HEK293T (cell line): Measurements from ENCODE around the gene FLNB.

ENCODE experiments used
- CTCF ChIA-PET: fragments of 350-600 bp; formaldehyde crosslinking; extraction: SDS; loops from one replicate; lab custom pipeline; 2021; ENCODE audit warnings: antibody characterized with exemption, inconsistent platforms; lab: Yijun Ruan, JAX
- POLR2A ChIA-PET: fragments of 350-600 bp; formaldehyde crosslinking; extraction: SDS; loops from one replicate; lab custom pipeline; 2020; ENCODE audit warnings: antibody characterized with exemption, inconsistent platforms; lab: Yijun Ruan, JAX
- DNase-seq: peaks from one replicate; pipeline ENCODE4 v3.0.0; 2012; ENCODE audit warnings: mixed read lengths; ENCODE audit errors: extremely low spot score
- ARNT ChIP-seq: fragments of 450-650 bp; IDR thresholded peaks from 2 replicates; pipeline ENCODE4 v1.6.1; 2017; ENCODE audit warnings: mild to moderate bottlenecking
- BHLHE40 ChIP-seq: fragments of 450-650 bp; IDR thresholded peaks from 2 replicates; pipeline ENCODE4 v1.6.1; 2016; ENCODE audit warnings: mild to moderate bottlenecking, moderate library complexity, borderline replicate concordance
- CTBP1 ChIP-seq: fragments of 450-650 bp; IDR thresholded peaks from 2 replicates; pipeline ENCODE4 v1.6.1; 2016; ENCODE audit warnings: borderline replicate concordance
- ELF4 ChIP-seq: fragments of 450-650 bp; IDR thresholded peaks from 2 replicates; pipeline ENCODE4 v1.6.1; 2017; ENCODE audit warnings: antibody characterized with exemption
- FOXA1 ChIP-seq: fragments of 450-650 bp; IDR thresholded peaks from 2 replicates; pipeline ENCODE4 v1.6.1; 2016; ENCODE audit warnings: mild to moderate bottlenecking
- FOXK2 ChIP-seq: fragments of 450-650 bp; IDR thresholded peaks from 2 replicates; pipeline ENCODE4 v1.6.1; 2016; ENCODE audit warnings: mild to moderate bottlenecking
- FOXM1 ChIP-seq: fragments of 450-650 bp; IDR thresholded peaks from 2 replicates; pipeline ENCODE4 v1.6.1; 2017; ENCODE audit warnings: mild to moderate bottlenecking, borderline replicate concordance
- HDGF ChIP-seq: fragments of 450-650 bp; IDR thresholded peaks from 2 replicates; pipeline ENCODE4 v1.6.1; 2017; ENCODE audit warnings: antibody characterized with exemption, borderline replicate concordance
- L3MBTL2 ChIP-seq: fragments of 450-650 bp; conservative IDR thresholded peaks from 2 replicates; pipeline ENCODE4 v1.6.1; 2016; ENCODE audit warnings: mild to moderate bottlenecking
- LEF1 ChIP-seq: fragments of 450-650 bp; IDR thresholded peaks from 2 replicates; pipeline ENCODE4 v1.6.1; 2017; ENCODE audit warnings: mild to moderate bottlenecking, borderline replicate concordance
- NFRKB ChIP-seq: fragments of 450-650 bp; IDR thresholded peaks from 2 replicates; pipeline ENCODE4 v1.6.1; 2016; ENCODE audit warnings: mild to moderate bottlenecking, moderate library complexity
- PKNOX1 ChIP-seq: fragments of 450-650 bp; IDR thresholded peaks from 2 replicates; pipeline ENCODE4 v1.6.1; 2016
- SP1 ChIP-seq: fragments of 450-650 bp; IDR thresholded peaks from 2 replicates; pipeline ENCODE4 v1.6.1; 2017
- SUZ12 ChIP-seq: fragments of 450-650 bp; IDR thresholded peaks from 2 replicates; pipeline ENCODE4 v1.6.1; 2016; ENCODE audit warnings: mild to moderate bottlenecking
- TARDBP ChIP-seq: fragments of 450-650 bp; IDR thresholded peaks from 2 replicates; pipeline ENCODE4 v1.6.1; 2016
- ZNF384 ChIP-seq: fragments of 450-650 bp; IDR thresholded peaks from 2 replicates; pipeline ENCODE4 v1.6.1; 2016

The FLNB gene

GRCh38 chr3:58003093-58003492 is 5.1 kb upstream of the FLNB start:
- ChIA-PET CTCF (no interaction called here), POLR2A (no interaction called here)
- DNase-seq = no peak
- no peak for TF ChIP-seq BHLHE40
- no peak for TF ChIP-seq ARNT
- no peak for TF ChIP-seq ELF4
- TF ChIP-seq HDGF = no peak
- no peak for TF ChIP-seq LEF1
- TF ChIP-seq FOXK2 = no peak
- no peak for TF ChIP-seq PKNOX1
- no peak for TF ChIP-seq NFRKB
- TF ChIP-seq FOXM1 = no peak
- TF ChIP-seq ZNF384 = no peak
- TF ChIP-seq TARDBP = no peak
- TF ChIP-seq SP1 = no peak
- TF ChIP-seq FOXA1 = no peak

GRCh38 chr3:58004973-58005372 is 3.2 kb upstream of the FLNB start:
- CTCF ChIA-PET = interaction anchor here (0.7 to 1.0 kb wide), 3 partner anchors 11 to 168 kb away, joined by 3 to 8 read pairs (median 3); no protein-coding TSS in a partner anchor
- no peak for DNase-seq
- POLR2A ChIA-PET = no interaction called here
- TF ChIP-seq SUZ12 (no peak), CTBP1 (no peak), FOXA1 (no peak), HDGF (no peak), ZNF384 (no peak), PKNOX1 (no peak), ELF4 (no peak), FOXK2 (no peak)

- ChIA-PET POLR2A (no interaction called here), CTCF (interaction anchor here (1.0 kb wide), 2 partner anchors 21 to 168 kb away, joined by 3 read pairs; no protein-coding TSS in a partner anchor)
- no peak for DNase-seq
- no peak for TF ChIP-seq CTBP1
- no peak for TF ChIP-seq BHLHE40
- no peak for TF ChIP-seq FOXA1
- TF ChIP-seq TARDBP = no peak
- no peak for TF ChIP-seq LEF1
- TF ChIP-seq HDGF = no peak
Observed at GRCh38 chr3:58005669-58006068, 2.6 kb upstream of the FLNB start.

GRCh38 chr3:58006661-58007060 is 1.6 kb upstream of the FLNB start:
- DNase-seq = no peak
- CTCF ChIA-PET = no interaction called here
- POLR2A ChIA-PET = no interaction called here
- TF ChIP-seq BHLHE40 (no peak), ARNT (no peak), PKNOX1 (no peak)

- DNase-seq = no peak
- ChIA-PET POLR2A (interaction anchor here (1.1 to 1.3 kb wide), 3 partner anchors 16 to 40 kb away, joined by 3 to 4 read pairs (median 3); no protein-coding TSS in a partner anchor), CTCF (interaction anchor here (1.0 to 1.7 kb wide), 2 partner anchors 156 to 168 kb away, joined by 3 to 5 read pairs; no protein-coding TSS in a partner anchor)
- TF ChIP-seq SUZ12 (no peak), TARDBP (no peak), SP1 (no peak), ELF4 (no peak), FOXK2 (no peak), ARNT (no peak), FOXA1 (no peak), BHLHE40 (no peak), FOXM1 (no peak), ZNF384 (no peak)
Observed at GRCh38 chr3:58009026-58009748, 965 bp downstream of the FLNB start.

- no peak for DNase-seq
- 0 out of 2 replicates have a peak, but pooled peaks have one; percentile 13 for TF ChIP-seq L3MBTL2
- no peak for TF ChIP-seq SUZ12
- CTCF ChIA-PET = interaction anchor here (1.7 kb wide), 1 partner anchor 168 kb away, joined by 5 read pairs; no protein-coding TSS in a partner anchor
- POLR2A ChIA-PET = interaction anchor here (1.1 to 1.3 kb wide), 3 partner anchors 15 to 39 kb away, joined by 3 to 4 read pairs (median 3); no protein-coding TSS in a partner anchor
Observed at GRCh38 chr3:58009749-58010535, 1.7 kb downstream of the FLNB start.
